Keratinocyte (primary cell): Measurements from ENCODE around the gene RNF8.

Experiments used
- EZH2 ChIP-seq: IDR thresholded peaks from one replicate; pipeline ENCODE4 v1.6.1; 2012; ENCODE audit warnings: inconsistent platforms, mild to moderate bottlenecking, low read length, moderate library complexity
- TF ChIP-seq, protein P1 (sequence below), 3 experiments: IDR thresholded peaks in 1 of 3; conservative IDR thresholded peaks in 1 of 3; optimal IDR thresholded peaks in 1 of 3; 2 replicates in 2 of 3; 3 replicates in 1 of 3; pipeline versions ENCODE3 to v1.5.1; 2011; ENCODE audit warnings: low read length in 3 of 3, mild to moderate bottlenecking in 3 of 3, moderate library complexity in 2 of 3, control low read depth in 1 of 3, inconsistent platforms in 1 of 3; ENCODE audit not compliant: insufficient read depth in 2 of 3; ENCODE audit errors: extremely low read depth in 1 of 3

DNA sequence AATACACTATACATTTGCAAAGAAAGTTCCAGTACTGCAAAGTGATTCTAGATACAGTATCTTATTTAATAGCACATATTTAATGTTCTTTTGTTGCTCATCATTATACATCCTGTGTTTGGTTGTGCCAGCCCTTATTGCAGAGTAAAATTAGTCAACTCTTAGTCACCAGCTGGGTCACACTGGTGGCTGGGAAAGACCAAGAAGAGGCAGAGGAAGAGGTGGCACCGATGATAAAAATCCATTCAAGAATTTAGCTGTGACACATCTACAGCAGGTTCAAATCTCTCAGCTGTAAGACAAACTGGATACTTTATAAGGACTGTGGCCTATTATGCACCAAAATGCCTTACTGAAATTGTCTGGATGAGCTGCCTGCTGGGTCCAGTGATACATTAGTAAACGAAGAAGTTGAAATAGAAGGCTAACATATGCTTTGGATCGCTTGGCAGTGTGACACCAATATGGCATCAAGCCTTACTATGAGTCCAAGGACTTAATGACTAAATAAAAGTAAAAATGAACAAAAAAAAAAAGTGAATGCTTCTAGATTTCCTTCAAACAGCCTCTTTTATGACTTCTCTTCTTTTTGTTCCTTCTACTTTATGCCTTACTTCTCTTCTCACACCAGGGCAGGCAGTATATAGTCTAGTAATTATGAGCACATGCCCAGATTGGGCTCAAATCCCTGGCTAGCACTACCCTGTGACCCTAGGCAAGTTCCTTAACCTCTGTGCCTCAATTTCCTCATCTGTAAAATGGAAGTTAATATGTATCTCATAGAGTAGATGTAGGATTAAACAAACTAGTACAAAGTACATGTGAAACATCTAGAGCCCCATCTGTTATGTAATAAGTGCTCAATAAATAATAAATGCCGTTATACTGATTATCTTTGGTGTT, 29.4 kb upstream of the RNF8 start:
- TF ChIP-seq EZH2, result no peak
- TF ChIP-seq, protein P1, sequence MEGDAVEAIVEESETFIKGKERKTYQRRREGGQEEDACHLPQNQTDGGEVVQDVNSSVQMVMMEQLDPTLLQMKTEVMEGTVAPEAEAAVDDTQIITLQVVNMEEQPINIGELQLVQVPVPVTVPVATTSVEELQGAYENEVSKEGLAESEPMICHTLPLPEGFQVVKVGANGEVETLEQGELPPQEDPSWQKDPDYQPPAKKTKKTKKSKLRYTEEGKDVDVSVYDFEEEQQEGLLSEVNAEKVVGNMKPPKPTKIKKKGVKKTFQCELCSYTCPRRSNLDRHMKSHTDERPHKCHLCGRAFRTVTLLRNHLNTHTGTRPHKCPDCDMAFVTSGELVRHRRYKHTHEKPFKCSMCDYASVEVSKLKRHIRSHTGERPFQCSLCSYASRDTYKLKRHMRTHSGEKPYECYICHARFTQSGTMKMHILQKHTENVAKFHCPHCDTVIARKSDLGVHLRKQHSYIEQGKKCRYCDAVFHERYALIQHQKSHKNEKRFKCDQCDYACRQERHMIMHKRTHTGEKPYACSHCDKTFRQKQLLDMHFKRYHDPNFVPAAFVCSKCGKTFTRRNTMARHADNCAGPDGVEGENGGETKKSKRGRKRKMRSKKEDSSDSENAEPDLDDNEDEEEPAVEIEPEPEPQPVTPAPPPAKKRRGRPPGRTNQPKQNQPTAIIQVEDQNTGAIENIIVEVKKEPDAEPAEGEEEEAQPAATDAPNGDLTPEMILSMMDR (optimal IDR thresholded peaks at IDR 0.05 in 1 of 3, IDR thresholded peaks at IDR 0.05 in 1 of 3, conservative IDR thresholded peaks at IDR 0.05 in 1 of 3; ENCODE audit: extremely low read depth in 1 of 3, insufficient read depth in 2 of 3, low read length in 3 of 3), result no peak
